Smooth muscle cell (in vitro differentiated cells): ENCODE data around the gene OTOS. TPM values are rescaled to one million over a fixed set of nuclear protein-coding genes. Genes with fewer than 3 reads are reported as not detected.

Experiments used
- DNase-seq: peaks from one replicate; lab custom pipeline; 2025; ENCODE audit not compliant: unreplicated experiment; lab: John Stamatoyannopoulos, UW
- H2AFZ ChIP-seq: fragments of 200-600 bp; sonication (generic); 2 replicates; pipeline ENCODE4 v1.6.0; 2016; ENCODE audit warnings: antibody characterized with exemption, low read depth, mild to moderate bottlenecking
- H3F3A ChIP-seq: fragments of 200-600 bp; sonication (generic); 2 replicates; pipeline ENCODE4 v1.6.0; 2017; ENCODE audit warnings: antibody characterized with exemption, low read depth
- H3K27ac ChIP-seq: fragments of 200-600 bp; sonication (generic); 2 replicates; pipeline ENCODE4 v1.5.1; 2016; ENCODE audit warnings: low read depth, mild to moderate bottlenecking
- H3K27me3 ChIP-seq: fragments of 200-600 bp; sonication (generic); 2 replicates; pipeline ENCODE4 v1.6.1; 2016; ENCODE audit warnings: low read depth, mild to moderate bottlenecking
- H3K36me3 ChIP-seq: fragments of 200-600 bp; sonication (generic); 2 replicates; pipeline ENCODE4 v1.5.1; 2016; ENCODE audit warnings: low read depth
- H3K4me1 ChIP-seq: fragments of 200-600 bp; sonication (generic); 2 replicates; pipeline ENCODE4 v1.5.1; 2016; ENCODE audit warnings: low read depth
- H3K4me2 ChIP-seq: fragments of 200-600 bp; sonication (generic); 2 replicates; pipeline ENCODE4 v1.6.0; 2016; ENCODE audit warnings: mild to moderate bottlenecking
- H3K4me3 ChIP-seq: fragments of 200-600 bp; sonication (generic); 2 replicates; pipeline ENCODE4 v1.5.1; 2016; ENCODE audit warnings: mild to moderate bottlenecking
- H3K79me2 ChIP-seq: fragments of 200-600 bp; sonication (generic); 2 replicates; pipeline ENCODE4 v1.6.0; 2016; ENCODE audit warnings: low read depth, mild to moderate bottlenecking
- H3K9ac ChIP-seq: fragments of 200-600 bp; sonication (generic); 2 replicates; pipeline ENCODE4 v1.6.0; 2016; ENCODE audit warnings: low read depth
- H3K9me3 ChIP-seq: fragments of 200-600 bp; sonication (generic); replicated peaks from 2 replicates; pipeline ENCODE4 v1.5.1; 2016; ENCODE audit warnings: low read depth
- H4K20me1 ChIP-seq: fragments of 200-600 bp; sonication (generic); 2 replicates; pipeline ENCODE4 v1.6.0; 2016; ENCODE audit warnings: low read depth
- WGBS: methylation state at CpG from one replicate; pipeline ENCODE4 v1.1.7; 2016; ENCODE audit warnings: low lambda C conversion rate; 5-methylcytosine and 5-hydroxymethylcytosine counted together
- polyA plus RNA-seq: library from polyadenylated mRNA; unstranded; fragments of >200 nt; fragmentation: Nextera tagmentation; extraction: Ambion mirVana; gene quantifications from 2 replicates; pipeline ENCODE4 v1.2.1, GENCODE V29; 2016
- total RNA-seq: library from RNA; depleted of rRNA; stranded (reverse); fragments of >200 nt; gene quantifications from 2 replicates; pipeline ENCODE4 v1.2.3, GENCODE V29; 2014
- TF ChIP-seq, protein P1 (sequence below): fragments of 200-600 bp; sonication (generic); IDR thresholded peaks from 2 replicates; pipeline ENCODE4 v1.5.1; 2017; ENCODE audit warnings: borderline replicate concordance, mild to moderate bottlenecking, antibody characterized with exemption; ENCODE audit not compliant: insufficient read depth, poor library complexity, severe bottlenecking

Gene OTOS
- total and polyA plus RNA-seq, 2 experiments from 2014 or later: not detected

DNA sequence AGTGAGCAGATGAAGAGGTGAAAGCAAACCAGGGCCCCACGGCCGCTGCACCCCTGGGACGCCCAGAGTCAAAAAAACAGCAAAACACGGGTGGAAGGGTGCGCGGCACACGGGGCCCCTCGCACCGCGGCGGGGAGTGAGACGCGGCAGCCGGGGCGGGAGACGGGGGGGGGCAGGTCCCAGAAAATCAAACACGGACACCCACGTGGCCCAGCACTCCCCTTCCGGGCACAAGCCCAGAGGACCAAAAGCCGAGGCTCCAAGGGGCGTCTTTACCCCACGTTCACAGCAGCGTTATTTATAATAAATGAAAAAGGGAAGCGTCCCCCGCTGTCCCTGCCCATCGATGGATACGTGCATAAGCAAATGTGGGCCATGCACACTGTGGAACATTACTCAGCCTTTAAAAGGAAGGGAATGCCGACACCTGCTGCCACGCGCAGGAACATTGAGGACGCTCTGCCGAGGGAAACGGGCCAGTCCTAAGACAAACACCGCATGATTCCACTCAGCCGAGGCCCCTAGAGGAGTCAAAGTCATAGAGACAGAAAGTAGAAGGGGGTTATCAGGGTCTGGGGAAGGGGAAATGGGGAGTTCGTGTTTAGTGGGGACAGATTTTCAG is 3.7 kb downstream of the OTOS start:
- H3K9ac ChIP-seq: peak overlapping the region; percentile 81
- H3K9me3 ChIP-seq: no peaks in the 10 kb centered on the region
- H3K4me1 ChIP-seq: peaks cover 13% of the 10 kb centered on the region
- H4K20me1 ChIP-seq: peaks cover 13% of the 10 kb centered on the region
- TF ChIP-seq, protein P1, sequence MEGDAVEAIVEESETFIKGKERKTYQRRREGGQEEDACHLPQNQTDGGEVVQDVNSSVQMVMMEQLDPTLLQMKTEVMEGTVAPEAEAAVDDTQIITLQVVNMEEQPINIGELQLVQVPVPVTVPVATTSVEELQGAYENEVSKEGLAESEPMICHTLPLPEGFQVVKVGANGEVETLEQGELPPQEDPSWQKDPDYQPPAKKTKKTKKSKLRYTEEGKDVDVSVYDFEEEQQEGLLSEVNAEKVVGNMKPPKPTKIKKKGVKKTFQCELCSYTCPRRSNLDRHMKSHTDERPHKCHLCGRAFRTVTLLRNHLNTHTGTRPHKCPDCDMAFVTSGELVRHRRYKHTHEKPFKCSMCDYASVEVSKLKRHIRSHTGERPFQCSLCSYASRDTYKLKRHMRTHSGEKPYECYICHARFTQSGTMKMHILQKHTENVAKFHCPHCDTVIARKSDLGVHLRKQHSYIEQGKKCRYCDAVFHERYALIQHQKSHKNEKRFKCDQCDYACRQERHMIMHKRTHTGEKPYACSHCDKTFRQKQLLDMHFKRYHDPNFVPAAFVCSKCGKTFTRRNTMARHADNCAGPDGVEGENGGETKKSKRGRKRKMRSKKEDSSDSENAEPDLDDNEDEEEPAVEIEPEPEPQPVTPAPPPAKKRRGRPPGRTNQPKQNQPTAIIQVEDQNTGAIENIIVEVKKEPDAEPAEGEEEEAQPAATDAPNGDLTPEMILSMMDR: no peak
- peaks cover 3% of the 10 kb centered on the region for H3K36me3 ChIP-seq
- peak overlapping the region; percentile 92 for H3K4me2 ChIP-seq
- H2AFZ ChIP-seq: peak overlapping the region; percentile 100
- H3F3A ChIP-seq: no peaks in the 10 kb centered on the region
- 59% methylated on average over 33 of the region's 36 CpGs for WGBS
- no peaks in the 10 kb centered on the region for H3K27me3 ChIP-seq
- H3K27ac ChIP-seq: no peak overlapping the region
- H3K4me3 ChIP-seq: peak overlapping the region; percentile 93
- no peak for DNase-seq
- H3K79me2 ChIP-seq: peaks cover 18% of the 10 kb centered on the region

DNA sequence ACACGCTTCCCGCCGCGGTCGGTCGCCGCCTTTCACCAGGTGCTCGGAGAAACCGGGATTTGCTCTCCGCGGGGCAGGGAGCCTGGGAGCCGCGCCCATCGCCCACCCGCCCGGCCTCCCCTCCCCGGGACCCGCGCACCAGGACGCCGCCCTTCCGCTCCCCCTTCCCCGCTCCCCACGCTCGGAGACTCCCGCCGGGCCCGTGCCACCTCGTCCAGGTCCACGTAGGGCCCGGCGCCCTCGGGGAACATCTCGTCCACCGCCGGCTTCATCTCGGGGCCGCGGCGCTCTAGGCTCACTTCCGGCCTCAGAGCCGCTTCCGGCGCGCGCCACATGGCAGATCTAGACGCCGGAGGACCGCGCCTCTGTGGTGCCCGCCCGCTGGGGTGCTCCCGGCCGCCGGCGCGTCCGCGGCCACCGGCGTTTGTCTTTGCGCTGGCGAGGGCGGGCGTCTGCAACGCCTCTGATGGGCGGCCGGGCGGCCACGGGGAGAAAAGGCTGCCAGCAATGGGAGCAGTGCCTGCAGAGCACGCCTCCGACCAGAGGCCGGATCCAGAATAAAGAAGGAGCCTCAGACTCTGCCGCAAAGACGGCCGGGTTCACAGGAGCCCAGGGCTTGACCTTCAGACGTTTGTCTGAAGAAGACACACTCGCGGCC is 4.3 kb downstream of the OTOS start, which contains the start of gene COPS9:
TSS of gene COPS9 (minus strand) at position 293 of the 658 bp plus-strand sequence. CDS start at position 272, 21 bp downstream.
- Histone ChIP-seq H3K9ac (peak within 1 kb of the TSS; percentile 81), H3K27ac (no peak within 1 kb of the TSS), H3F3A (no peaks in the 10 kb centered on the region), H3K9me3 (no peaks in the 10 kb centered on the region), H3K4me1 (peaks cover 13% of the 10 kb centered on the region), H4K20me1 (peaks cover 13% of the 10 kb centered on the region), H3K36me3 (peaks cover 3% of the 10 kb centered on the region), H2AFZ (peak within 1 kb of the TSS; percentile 100), H3K4me3 (peak within 1 kb of the TSS; percentile 93), H3K27me3 (no peaks in the 10 kb centered on the region), H3K4me2 (peak within 1 kb of the TSS; percentile 92), H3K79me2 (peaks cover 18% of the 10 kb centered on the region)
- WGBS: 3% methylated on average over 44 of the region's 79 CpGs
- peak; percentile 70 for DNase-seq
- TF ChIP-seq, protein P1: no peak

DNA sequence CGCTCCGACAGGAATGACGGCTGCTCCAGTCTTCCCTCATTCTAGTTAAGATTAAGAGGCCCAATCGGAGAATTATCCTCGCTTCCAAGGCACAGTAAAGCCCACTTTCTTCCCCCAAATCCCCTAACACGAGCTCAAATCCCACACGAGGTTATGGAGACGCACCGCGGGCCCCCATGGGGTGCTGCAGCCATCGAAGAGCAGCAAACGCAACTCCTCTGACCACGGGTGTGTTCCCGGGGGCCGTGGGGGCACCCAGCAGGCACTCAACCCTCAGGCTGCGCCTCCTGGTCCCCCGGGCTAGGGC is 4.8 kb downstream of the OTOS start:
- H3K9ac ChIP-seq: peak overlapping the region; percentile 81
- H3K4me3 ChIP-seq: peak overlapping the region; percentile 93
- H3K4me2 ChIP-seq: peak overlapping the region; percentile 92
- H2AFZ ChIP-seq: peak overlapping the region; percentile 100
- peaks cover 18% of the 10 kb centered on the region for H3K79me2 ChIP-seq
- 4% methylated on average over 17 of the region's 17 CpGs for WGBS
- no peaks in the 10 kb centered on the region for H3K9me3 ChIP-seq
- H3F3A ChIP-seq: no peaks in the 10 kb centered on the region
- TF ChIP-seq, protein P1: no peak
- DNase-seq: no peak
- H3K36me3 ChIP-seq: peaks cover 8% of the 10 kb centered on the region
- H3K27ac ChIP-seq: no peak overlapping the region
- no peaks in the 10 kb centered on the region for H3K27me3 ChIP-seq
- peaks cover 12% of the 10 kb centered on the region for H3K4me1 ChIP-seq
- H4K20me1 ChIP-seq: peaks cover 13% of the 10 kb centered on the region
